Neural progenitor cell (in vitro differentiated cells): ENCODE data around the gene AGPS. TPM values are rescaled to one million over a fixed set of nuclear protein-coding genes. Genes with fewer than 3 reads are reported as not detected.

ENCODE experiments used
- DNase-seq: peaks from one replicate; pipeline ENCODE4 v3.0.0-alpha.2; 2016; ENCODE audit warnings: low spot score
- H2AFZ ChIP-seq: fragments of 200-600 bp; sonication (generic); replicated peaks from 2 replicates; pipeline ENCODE4 v1.6.1; 2016; ENCODE audit warnings: antibody characterized with exemption
- H3F3A ChIP-seq: fragments of 200-600 bp; sonication (generic); 2 replicates; pipeline ENCODE4 v1.6.1; 2016; ENCODE audit warnings: antibody characterized with exemption, low read depth
- H3K27ac ChIP-seq: fragments of 200-600 bp; sonication (generic); 2 replicates; pipeline ENCODE4 v1.5.1; 2016; ENCODE audit warnings: mild to moderate bottlenecking
- H3K27me3 ChIP-seq: fragments of 200-600 bp; sonication (generic); 2 replicates; pipeline ENCODE4 v1.6.1; 2016; ENCODE audit warnings: mild to moderate bottlenecking, moderate library complexity
- H3K36me3 ChIP-seq: fragments of 200-600 bp; sonication (generic); 2 replicates; pipeline ENCODE4 v1.5.1; 2016
- H3K4me1 ChIP-seq: fragments of 200-600 bp; sonication (generic); 2 replicates; pipeline ENCODE4 v1.6.1; 2016; ENCODE audit warnings: mixed run types
- H3K4me2 ChIP-seq: fragments of 200-600 bp; sonication (generic); 2 replicates; pipeline ENCODE4 v1.6.1; 2016
- H3K4me3 ChIP-seq: fragments of 200-600 bp; sonication (generic); 2 replicates; pipeline ENCODE4 v1.5.1; 2016
- H3K79me2 ChIP-seq: fragments of 200-600 bp; sonication (generic); 2 replicates; pipeline ENCODE4 v1.6.1; 2016; ENCODE audit warnings: low read depth
- H3K9ac ChIP-seq: fragments of 200-600 bp; sonication (generic); 2 replicates; pipeline ENCODE4 v1.6.1; 2016
- H3K9me3 ChIP-seq: fragments of 200-600 bp; sonication (generic); 2 replicates; pipeline ENCODE4 v1.5.1; 2016; ENCODE audit warnings: low read depth
- H4K20me1 ChIP-seq: fragments of 200-600 bp; sonication (generic); 2 replicates; pipeline ENCODE4 v1.6.1; 2016; ENCODE audit warnings: low read depth
- H3K27ac Mint-ChIP-seq: 3 replicates; pipeline ENCODE4 v1.8.0; 2021; ENCODE audit warnings: mixed read lengths
- H3K27me3 Mint-ChIP-seq: 2 replicates; pipeline ENCODE4 v1.8.0; 2022; ENCODE audit warnings: low read depth, mild to moderate bottlenecking, inconsistent platforms, moderate library complexity, mixed read lengths; ENCODE audit not compliant: insufficient read depth
- H3K36me3 Mint-ChIP-seq: 3 replicates; pipeline ENCODE4 v1.8.0; 2021; ENCODE audit warnings: mixed read lengths
- H3K4me1 Mint-ChIP-seq: 3 replicates; pipeline ENCODE4 v1.8.0; 2021; ENCODE audit warnings: mixed read lengths
- H3K4me3 Mint-ChIP-seq: 3 replicates; pipeline ENCODE4 v1.8.0; 2021; ENCODE audit warnings: mild to moderate bottlenecking, moderate library complexity, mixed read lengths
- H3K9me3 Mint-ChIP-seq: 3 replicates; pipeline ENCODE4 v1.8.0; 2020; ENCODE audit warnings: mixed read lengths
- CTCF ChIP-seq: fragments of 200-600 bp; sonication (generic); IDR thresholded peaks from 2 replicates; pipeline ENCODE4 v1.5.1; 2017; ENCODE audit warnings: antibody characterized with exemption, mild to moderate bottlenecking
- EZH2 ChIP-seq: fragments of 200-600 bp; sonication (generic); IDR thresholded peaks from 2 replicates; pipeline ENCODE4 v1.6.1; 2017; ENCODE audit warnings: antibody characterized with exemption, mild to moderate bottlenecking, moderate library complexity
- EZH2phosphoT487 ChIP-seq: fragments of 200-600 bp; sonication (generic); IDR thresholded peaks from 2 replicates; pipeline ENCODE4 v1.6.1; 2017; ENCODE audit warnings: antibody characterized with exemption
- total RNA-seq: library from RNA; depleted of rRNA; stranded (reverse); fragments of >200 nt; gene quantifications from 2 replicates; pipeline ENCODE4 v1.2.3, GENCODE V29; 2015; ENCODE audit warnings: low replicate concordance

Gene AGPS
- total RNA-seq, 1 donor from 2014 or later, result 63.5 TPM

GRCh38 chr2:177460973-177461585, 68.5 kb downstream of the AGPS start:
- H3F3A ChIP-seq, result no peaks in the 10 kb centered on the region
- Mint-ChIP-seq H3K27ac (no peak overlapping the region), H3K36me3 (peaks cover 35% of the 10 kb centered on the region), H3K27me3 (no peaks in the 10 kb centered on the region), H3K4me3 (no peak overlapping the region), H3K9me3 (peaks cover 19% of the 10 kb centered on the region), H3K4me1 (no peaks in the 10 kb centered on the region)
- no peak overlapping the region for H3K9ac ChIP-seq
- no peak overlapping the region for H3K27ac ChIP-seq
- no peaks in the 10 kb centered on the region for H3K36me3 ChIP-seq
- no peaks in the 10 kb centered on the region for H3K79me2 ChIP-seq
- H3K4me3 ChIP-seq, result no peak overlapping the region
- no peaks in the 10 kb centered on the region for H3K9me3 ChIP-seq
- no peak overlapping the region for H3K4me2 ChIP-seq
- H4K20me1 ChIP-seq, result no peaks in the 10 kb centered on the region
- H3K27me3 ChIP-seq, result no peaks in the 10 kb centered on the region
- no peak for TF ChIP-seq CTCF
- no peak for TF ChIP-seq EZH2
- no peak for TF ChIP-seq EZH2phosphoT487
- no peak overlapping the region for H2AFZ ChIP-seq
- H3K4me1 ChIP-seq, result no peaks in the 10 kb centered on the region
- DNase-seq, result no peak

- H3K36me3 Mint-ChIP-seq, result peaks cover 20% of the 10 kb centered on the region
- H3K4me3 Mint-ChIP-seq, result no peak overlapping the region
- H3K79me2 ChIP-seq, result no peaks in the 10 kb centered on the region
- H3K9me3 ChIP-seq, result no peaks in the 10 kb centered on the region
- H3K36me3 ChIP-seq, result no peaks in the 10 kb centered on the region
- H3K4me2 ChIP-seq, result no peak overlapping the region
- no peaks in the 10 kb centered on the region for H3K27me3 ChIP-seq
- no peak for DNase-seq
- H2AFZ ChIP-seq, result no peak overlapping the region
- no peaks in the 10 kb centered on the region for H3K9me3 Mint-ChIP-seq
- H3K27me3 Mint-ChIP-seq, result no peaks in the 10 kb centered on the region
- H3K4me3 ChIP-seq, result no peak overlapping the region
- H3K4me1 ChIP-seq, result peaks cover 3% of the 10 kb centered on the region
- H3K27ac ChIP-seq, result no peak overlapping the region
- no peak for TF ChIP-seq EZH2
- TF ChIP-seq EZH2phosphoT487, result no peak
- no peak for TF ChIP-seq CTCF
- H3K9ac ChIP-seq, result no peak overlapping the region
- H3K27ac Mint-ChIP-seq, result no peak overlapping the region
- no peaks in the 10 kb centered on the region for H3F3A ChIP-seq
- no peaks in the 10 kb centered on the region for H3K4me1 Mint-ChIP-seq
- no peaks in the 10 kb centered on the region for H4K20me1 ChIP-seq
Observed at GRCh38 chr2:177464549-177464948, 72.0 kb downstream of the AGPS start.

GRCh38 chr2:177465400-177466138, 73.0 kb downstream of the AGPS start:
- no peak overlapping the region for H3K4me3 Mint-ChIP-seq
- Histone ChIP-seq H3K27me3 (no peaks in the 10 kb centered on the region), H2AFZ (no peak overlapping the region), H3K36me3 (no peaks in the 10 kb centered on the region), H3K27ac (peak overlapping the region; percentile 3), H3K4me3 (no peak overlapping the region), H4K20me1 (no peaks in the 10 kb centered on the region), H3F3A (no peaks in the 10 kb centered on the region), H3K9ac (no peak overlapping the region), H3K4me1 (peaks cover 3% of the 10 kb centered on the region), H3K4me2 (no peak overlapping the region), H3K79me2 (no peaks in the 10 kb centered on the region), H3K9me3 (no peaks in the 10 kb centered on the region)
- H3K9me3 Mint-ChIP-seq, result no peaks in the 10 kb centered on the region
- DNase-seq, result no peak
- H3K27me3 Mint-ChIP-seq, result no peaks in the 10 kb centered on the region
- H3K27ac Mint-ChIP-seq, result no peak overlapping the region
- H3K4me1 Mint-ChIP-seq, result no peaks in the 10 kb centered on the region
- TF ChIP-seq EZH2phosphoT487 (no peak), CTCF (no peak), EZH2 (no peak)
- peaks cover 26% of the 10 kb centered on the region for H3K36me3 Mint-ChIP-seq
